GM10248 (cell line): ENCODE results near the gene RSRC1.

Experiments
- CTCF ChIA-PET: fragments of 300-600 bp; sonication (Branson Sonifier 250); formaldehyde crosslinking; extraction: SDS; loops from one replicate; lab custom pipeline; 2021; ENCODE audit warnings: antibody characterized with exemption; lab: Yijun Ruan, JAX
- POLR2A ChIA-PET: fragments of 350-650 bp; sonication (Branson Sonifier 250); formaldehyde crosslinking; extraction: SDS; loops from one replicate; lab custom pipeline; 2020; ENCODE audit warnings: antibody characterized with exemption; lab: Yijun Ruan, JAX
- DNase-seq: peaks from one replicate; pipeline ENCODE4 v3.0.0; 2012; ENCODE audit errors: extremely low spot score
- TF ChIP-seq, protein P1 (sequence below): IDR thresholded peaks from 2 replicates; pipeline ENCODE4 v1.5.1; 2012; ENCODE audit warnings: mild to moderate bottlenecking, low read depth; ENCODE audit errors: extremely low read depth, missing control alignments, control extremely low read depth

The RSRC1 gene

DNA sequence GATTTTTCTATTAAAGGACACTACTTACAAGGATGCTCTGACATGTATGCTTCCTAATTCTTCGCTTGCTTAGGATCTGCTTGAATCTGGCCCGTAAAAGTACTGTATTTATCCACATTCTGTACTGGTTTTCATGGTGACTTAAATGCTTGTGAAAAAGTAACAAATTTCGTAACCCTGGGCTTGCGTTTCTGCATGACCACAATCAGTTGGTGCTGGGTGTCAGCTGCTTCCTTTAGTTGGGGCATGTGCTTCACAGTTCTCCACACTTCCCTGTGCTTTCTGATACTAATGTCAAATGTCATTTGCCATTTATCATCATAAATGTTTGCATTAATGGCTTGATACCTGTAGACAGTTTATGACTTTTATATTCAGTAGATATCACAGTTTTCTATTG is 242.7 kb downstream of the RSRC1 start:
- POLR2A ChIA-PET, result no interaction called here

DNA sequence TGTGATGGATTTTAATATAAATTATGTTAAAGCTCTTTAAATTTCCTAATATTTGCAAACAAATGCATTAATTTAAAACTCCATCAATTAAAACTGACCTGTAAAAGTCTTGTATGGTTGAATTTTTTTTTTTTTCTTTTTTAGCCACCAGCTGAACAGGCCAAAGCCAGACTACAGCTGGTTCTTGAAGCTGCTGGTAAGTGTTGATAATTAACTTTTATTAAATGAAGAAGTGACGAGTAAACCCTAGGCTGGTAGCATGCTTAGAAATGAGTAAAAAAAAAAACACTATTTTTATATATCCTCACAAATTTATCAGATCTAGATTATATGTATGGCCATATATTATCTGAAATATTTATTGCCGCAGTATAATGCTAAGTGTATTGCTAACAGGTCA is 244.8 kb downstream of the RSRC1 start:
- ChIA-PET CTCF (interaction anchor here (1.6 to 2.0 kb wide), 2 partner anchors 9 to 11 kb away, joined by 5 read pairs; no protein-coding TSS in a partner anchor), POLR2A (no interaction called here)
- DNase-seq, result no peak
- TF ChIP-seq, protein P1, sequence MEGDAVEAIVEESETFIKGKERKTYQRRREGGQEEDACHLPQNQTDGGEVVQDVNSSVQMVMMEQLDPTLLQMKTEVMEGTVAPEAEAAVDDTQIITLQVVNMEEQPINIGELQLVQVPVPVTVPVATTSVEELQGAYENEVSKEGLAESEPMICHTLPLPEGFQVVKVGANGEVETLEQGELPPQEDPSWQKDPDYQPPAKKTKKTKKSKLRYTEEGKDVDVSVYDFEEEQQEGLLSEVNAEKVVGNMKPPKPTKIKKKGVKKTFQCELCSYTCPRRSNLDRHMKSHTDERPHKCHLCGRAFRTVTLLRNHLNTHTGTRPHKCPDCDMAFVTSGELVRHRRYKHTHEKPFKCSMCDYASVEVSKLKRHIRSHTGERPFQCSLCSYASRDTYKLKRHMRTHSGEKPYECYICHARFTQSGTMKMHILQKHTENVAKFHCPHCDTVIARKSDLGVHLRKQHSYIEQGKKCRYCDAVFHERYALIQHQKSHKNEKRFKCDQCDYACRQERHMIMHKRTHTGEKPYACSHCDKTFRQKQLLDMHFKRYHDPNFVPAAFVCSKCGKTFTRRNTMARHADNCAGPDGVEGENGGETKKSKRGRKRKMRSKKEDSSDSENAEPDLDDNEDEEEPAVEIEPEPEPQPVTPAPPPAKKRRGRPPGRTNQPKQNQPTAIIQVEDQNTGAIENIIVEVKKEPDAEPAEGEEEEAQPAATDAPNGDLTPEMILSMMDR, result no peak

More for the DNA sequence above, 242.7 kb downstream of the RSRC1 start:
- CTCF ChIA-PET, result interaction anchor here (1.3 to 2.0 kb wide), 2 partner anchors 9 to 82 kb away, joined by 4 to 5 read pairs; no protein-coding TSS in a partner anchor
- TF ChIP-seq, protein P1, result no peak
- DNase-seq, result no peak

DNA sequence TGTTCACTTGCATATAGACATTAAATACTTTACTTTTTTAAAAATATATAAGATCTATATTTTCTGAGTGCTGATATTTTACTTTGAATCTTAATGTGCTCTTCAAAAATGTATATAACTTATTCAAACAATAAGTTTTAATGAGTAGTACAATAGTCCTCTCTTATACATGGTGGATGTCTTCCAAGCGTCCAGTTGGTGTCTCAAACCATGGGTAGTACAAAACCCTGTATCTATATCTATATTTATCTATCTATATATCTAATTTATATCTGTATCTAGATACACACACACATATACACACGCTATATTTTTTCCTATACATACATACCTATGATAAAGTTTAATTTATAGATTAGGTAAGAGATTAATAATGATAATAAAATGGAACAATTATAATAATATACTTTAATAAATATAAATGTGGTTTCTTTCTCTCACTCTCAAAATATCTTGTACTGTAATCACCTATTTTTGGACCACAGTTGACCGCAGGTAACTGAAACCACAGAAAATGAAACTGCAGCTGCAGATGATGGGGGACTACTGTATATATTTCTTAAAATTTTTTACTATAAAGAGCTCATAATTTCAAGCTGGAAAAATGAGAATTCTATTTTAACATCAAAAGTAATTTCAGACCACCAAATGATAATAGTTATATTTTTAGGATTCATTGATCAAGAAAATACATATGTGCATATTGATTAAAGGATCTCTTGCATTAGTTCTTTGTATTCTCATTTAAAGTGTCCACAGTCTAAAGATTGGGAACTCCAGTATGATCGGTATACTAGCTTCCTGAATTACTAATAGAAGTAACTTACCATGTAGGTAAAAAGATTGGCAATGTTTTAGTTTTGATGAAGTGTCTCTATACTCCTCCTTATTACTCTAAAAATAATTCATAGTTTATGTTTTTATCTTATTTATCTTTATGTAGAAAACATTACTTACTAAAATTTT is 246.0 kb downstream of the RSRC1 start:
- TF ChIP-seq, protein P1, result no peak
- CTCF ChIA-PET, result interaction anchor here (1.0 kb wide), 1 partner anchor 13 kb away, joined by 3 read pairs; no protein-coding TSS in a partner anchor
- no peak for DNase-seq
- POLR2A ChIA-PET, result no interaction called here

DNA sequence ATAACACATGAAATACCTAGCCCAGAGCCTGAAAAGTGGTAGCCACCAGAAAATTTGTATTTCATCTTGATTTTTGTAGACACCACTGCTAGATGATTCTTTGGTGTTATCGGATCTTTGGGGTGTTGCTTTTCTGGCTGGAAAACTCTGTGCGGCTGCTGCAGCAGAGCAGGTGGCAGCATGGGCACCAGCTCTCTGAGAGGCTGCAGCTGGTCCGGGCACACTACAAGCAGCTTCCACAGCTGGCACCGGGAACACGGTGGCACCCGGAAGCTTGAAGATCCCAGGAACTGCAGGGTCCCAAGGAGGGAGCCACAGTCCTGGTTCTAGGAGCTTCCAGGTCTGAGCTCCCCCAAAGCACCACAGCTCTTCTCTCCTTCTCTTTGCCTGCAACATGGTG is 249.4 kb downstream of the RSRC1 start:
- DNase-seq, result no peak
- TF ChIP-seq, protein P1, result no peak
- ChIA-PET POLR2A (no interaction called here), CTCF (no interaction called here)

DNA sequence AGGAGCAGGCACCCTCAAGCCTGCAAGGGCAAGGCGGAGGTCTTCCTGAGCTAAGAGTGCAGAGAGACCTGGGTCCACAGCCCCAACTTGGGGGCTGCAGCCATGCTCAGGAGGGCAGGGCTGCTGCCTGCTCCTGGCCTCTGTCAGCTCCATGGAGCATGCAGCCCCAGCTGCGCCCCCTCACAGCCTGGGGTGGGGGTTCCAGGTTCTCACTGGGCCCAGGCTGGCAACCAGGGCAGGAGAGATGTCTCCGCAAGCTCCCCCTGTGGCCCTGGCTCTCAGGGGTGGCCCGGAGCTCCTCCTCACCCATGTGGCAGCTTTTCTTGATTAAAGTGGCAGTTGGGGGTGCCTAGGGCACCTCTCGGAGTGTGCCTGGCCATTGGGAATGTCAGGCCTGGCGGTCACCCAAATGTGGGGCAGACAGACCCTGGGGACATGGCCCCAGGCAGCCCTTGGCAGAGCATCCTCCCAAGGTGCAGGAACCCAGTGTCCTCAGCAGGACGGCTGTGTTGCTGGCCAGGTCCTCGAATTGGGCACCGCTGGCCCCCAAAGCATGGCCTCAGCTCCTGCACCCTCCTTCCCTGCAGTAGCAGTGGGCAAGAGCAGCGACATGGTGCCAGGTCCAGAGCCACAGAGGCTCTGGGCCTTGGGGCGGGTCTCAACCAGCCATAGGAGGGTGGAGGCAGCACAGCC is 251.0 kb downstream of the RSRC1 start:
- TF ChIP-seq, protein P1, result no peak
- CTCF ChIA-PET, result interaction anchor here (0.6 to 1.6 kb wide), 2 partner anchors 23 to 49 kb away, joined by 3 to 4 read pairs; no protein-coding TSS in a partner anchor
- no peak for DNase-seq
- POLR2A ChIA-PET, result no interaction called here

DNA sequence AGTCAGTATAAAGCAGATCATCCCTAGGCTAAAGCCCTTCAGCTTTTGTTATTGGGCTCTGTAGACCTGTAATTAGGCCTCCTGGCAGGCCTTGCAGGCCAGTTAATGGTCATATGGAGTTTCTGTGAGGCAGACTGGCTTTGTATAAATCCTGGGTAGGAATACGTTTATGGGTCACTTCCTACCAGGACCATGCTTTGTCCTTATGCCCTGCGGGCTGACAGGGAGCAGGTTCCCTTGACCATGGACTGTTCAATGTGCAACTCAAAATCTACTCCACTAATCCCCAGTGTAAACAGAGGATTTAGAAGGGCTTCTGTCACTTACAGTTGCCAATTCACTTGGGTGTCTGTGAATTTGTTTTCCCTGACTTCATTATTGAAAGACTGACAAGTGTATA is 258.4 kb downstream of the RSRC1 start:
- ChIA-PET POLR2A (no interaction called here), CTCF (interaction anchor here (2.3 kb wide), 1 partner anchor 66 kb away, joined by 6 read pairs; no protein-coding TSS in a partner anchor)
- no peak for DNase-seq
- TF ChIP-seq, protein P1, result no peak
